Measurements from ENCODE around the gene OAS3.

GRCh38 chr12:112965643-112966042, 27.4 kb downstream of the OAS3 start:
- TF ChIP-seq ETV6 (CRISPR knock-in tag; IDR thresholded peaks at IDR 0.05) (no peak), SMAD4 (CRISPR knock-in tag; IDR thresholded peaks at IDR 0.05) (no peak), CTCF (IDR thresholded peaks at IDR 0.05) (no peak), CREB1 (CRISPR knock-in tag; IDR thresholded peaks at IDR 0.05) (no peak), E2F4 (CRISPR knock-in tag; IDR thresholded peaks at IDR 0.05; ENCODE audit: borderline replicate concordance, low read depth) (no peak), STAT6 (CRISPR knock-in tag; conservative IDR thresholded peaks at IDR 0.05; ENCODE audit: low read depth) (no peak), ZSCAN18 (CRISPR knock-in tag; IDR thresholded peaks at IDR 0.05) (no peak)
- TF ChIP-seq, protein P1, sequence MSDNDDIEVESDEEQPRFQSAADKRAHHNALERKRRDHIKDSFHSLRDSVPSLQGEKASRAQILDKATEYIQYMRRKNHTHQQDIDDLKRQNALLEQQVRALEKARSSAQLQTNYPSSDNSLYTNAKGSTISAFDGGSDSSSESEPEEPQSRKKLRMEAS (CRISPR knock-in tag; IDR thresholded peaks at IDR 0.05), result no peak

Measured in WTC11 (cell line).